ENCODE measurements around the gene KSR2.
"Not testable (repeated sequence)": the region's sequence is repeated elsewhere in the genome, so short reads cannot be mapped to it uniquely, and the experiment has no call there.

The KSR2 gene

GRCh38 chr12:117968826-117969659 is at the start of gene KSR2:
TSS of gene KSR2 (minus strand) at chr12:117968990. CDS start at chr12:117968255, 735 bp downstream.
- peak; percentile 13 to 45 for DNase-seq (ENCODE audit: extremely low read depth in 1 of 2, low read depth in 1 of 2)

- no peak for DNase-seq (ENCODE audit: extremely low read depth in 1 of 2, low read depth in 1 of 2)
Observed at GRCh38 chr12:118017926-118018325, 49.1 kb upstream of the KSR2 start.

- DNase-seq (ENCODE audit: extremely low read depth in 1 of 2, low read depth in 1 of 2) = peak; percentile 96
Observed at GRCh38 chr12:118016424-118017264, 47.9 kb upstream of the KSR2 start, which contains the start of gene RFC5. TSS of gene RFC5 (plus strand) at chr12:118016703. CDS start at chr12:118016828, 125 bp downstream.

GRCh38 chr12:118015944-118016343 is 47.2 kb upstream of the KSR2 start:
- no peak for DNase-seq (ENCODE audit: extremely low read depth in 1 of 2, low read depth in 1 of 2)

GRCh38 chr12:118015306-118015705 is 46.5 kb upstream of the KSR2 start:
- no peak for DNase-seq (ENCODE audit: extremely low read depth in 1 of 2, low read depth in 1 of 2)

- no peak for DNase-seq (ENCODE audit: extremely low read depth in 1 of 2, low read depth in 1 of 2)
Observed at GRCh38 chr12:118013283-118013682, 44.5 kb upstream of the KSR2 start.

- DNase-seq (ENCODE audit: extremely low read depth in 1 of 2, low read depth in 1 of 2) = no peak
Observed at GRCh38 chr12:118011961-118012360, 43.2 kb upstream of the KSR2 start.

GRCh38 chr12:118011377-118011776 is 42.6 kb upstream of the KSR2 start:
- DNase-seq (ENCODE audit: extremely low read depth in 1 of 2, low read depth in 1 of 2) = no peak

GRCh38 chr12:118010903-118011302 is 42.1 kb upstream of the KSR2 start:
- DNase-seq (ENCODE audit: extremely low read depth in 1 of 2, low read depth in 1 of 2) = no peak

GRCh38 chr12:117999806-118000205 is 31.0 kb upstream of the KSR2 start:
- not testable (repeated sequence) for DNase-seq (ENCODE audit: extremely low read depth in 1 of 2, low read depth in 1 of 2)

GRCh38 chr12:117998719-117999118 is 29.9 kb upstream of the KSR2 start:
- no peak for DNase-seq (ENCODE audit: extremely low read depth in 1 of 2, low read depth in 1 of 2)

GRCh38 chr12:117994551-117995438 is 26.0 kb upstream of the KSR2 start:
- no peak for DNase-seq (ENCODE audit: extremely low read depth in 1 of 2, low read depth in 1 of 2)

GRCh38 chr12:117986705-117987469 is 18.1 kb upstream of the KSR2 start:
- DNase-seq (ENCODE audit: extremely low read depth in 1 of 2, low read depth in 1 of 2) = no peak

- no peak for DNase-seq (ENCODE audit: extremely low read depth in 1 of 2, low read depth in 1 of 2)
Observed at GRCh38 chr12:117985182-117985581, 16.4 kb upstream of the KSR2 start.

- no peak for DNase-seq (ENCODE audit: extremely low read depth in 1 of 2, low read depth in 1 of 2)
Observed at GRCh38 chr12:117981267-117981666, 12.5 kb upstream of the KSR2 start.

GRCh38 chr12:117980616-117981015 is 11.8 kb upstream of the KSR2 start:
- DNase-seq (ENCODE audit: extremely low read depth in 1 of 2, low read depth in 1 of 2) = no peak

- no peak for DNase-seq (ENCODE audit: extremely low read depth in 1 of 2, low read depth in 1 of 2)
Observed at GRCh38 chr12:117977373-117977772, 8.6 kb upstream of the KSR2 start.

GRCh38 chr12:117975006-117975405 is 6.2 kb upstream of the KSR2 start:
- DNase-seq (ENCODE audit: extremely low read depth in 1 of 2, low read depth in 1 of 2) = no peak

GRCh38 chr12:117972301-117972700 is 3.5 kb upstream of the KSR2 start:
- no peak for DNase-seq (ENCODE audit: extremely low read depth in 1 of 2, low read depth in 1 of 2)

GRCh38 chr12:117970334-117970733 is 1.5 kb upstream of the KSR2 start:
- no peak for DNase-seq (ENCODE audit: extremely low read depth in 1 of 2, low read depth in 1 of 2)
